Activated naive CD8-positive, alpha-beta T cell treated with anti-CD3 and anti-CD28 coated beads, Interleukin-2, amount 50 U/mL, for 16 hours (primary cell): ENCODE measurements around the gene TP53RK.
"Not testable (repeated sequence)": the region's sequence is repeated elsewhere in the genome, so short reads cannot be mapped to it uniquely, and the experiment has no call there.

Experiments
- DNase-seq: peaks from one replicate; pipeline ENCODE4 v3.0.0-alpha.2; 2020; ENCODE audit warnings: low read depth, low spot score

Gene TP53RK

GRCh38 chr20:46683011-46683667 lies 6.1 kb downstream of the TP53RK start:
- DNase-seq: no peak

GRCh38 chr20:46682063-46682821 lies 7.0 kb downstream of the TP53RK start:
- no peak for DNase-seq

- DNase-seq: peak; percentile 42
These were observed 8.0 kb downstream of the TP53RK start for GRCh38 chr20:46681032-46681854.

- no peak for DNase-seq
These were observed 8.6 kb downstream of the TP53RK start for GRCh38 chr20:46680684-46681031.

- DNase-seq: no peak
These were observed 10.7 kb downstream of the TP53RK start for GRCh38 chr20:46678516-46678915.

GRCh38 chr20:46677608-46678007 lies 11.6 kb downstream of the TP53RK start:
- DNase-seq: no peak

- not testable (repeated sequence) for DNase-seq
These were observed 12.5 kb downstream of the TP53RK start for GRCh38 chr20:46676649-46677316.

GRCh38 chr20:46674253-46675083 lies 14.8 kb downstream of the TP53RK start:
- DNase-seq: no peak

- DNase-seq: no peak
These were observed 15.6 kb downstream of the TP53RK start for GRCh38 chr20:46673394-46674252.

- no peak for DNase-seq
These were observed 16.6 kb downstream of the TP53RK start for GRCh38 chr20:46672543-46673148.

GRCh38 chr20:46671866-46672542 lies 17.2 kb downstream of the TP53RK start:
- no peak for DNase-seq

- no peak for DNase-seq
These were observed 18.4 kb downstream of the TP53RK start for GRCh38 chr20:46670585-46671584.

GRCh38 chr20:46670228-46670584 lies 19.0 kb downstream of the TP53RK start:
- no peak for DNase-seq

- DNase-seq: no peak
These were observed 22.3 kb downstream of the TP53RK start for GRCh38 chr20:46666818-46667515.

- no peak for DNase-seq
These were observed 22.9 kb downstream of the TP53RK start for GRCh38 chr20:46666306-46666705.

GRCh38 chr20:46665602-46666001 lies 23.6 kb downstream of the TP53RK start:
- no peak for DNase-seq

- no peak for DNase-seq
These were observed 25.7 kb downstream of the TP53RK start for GRCh38 chr20:46663531-46663930.
